ENCODE results near the gene APCDD1.

APCDD1 gene

DNA sequence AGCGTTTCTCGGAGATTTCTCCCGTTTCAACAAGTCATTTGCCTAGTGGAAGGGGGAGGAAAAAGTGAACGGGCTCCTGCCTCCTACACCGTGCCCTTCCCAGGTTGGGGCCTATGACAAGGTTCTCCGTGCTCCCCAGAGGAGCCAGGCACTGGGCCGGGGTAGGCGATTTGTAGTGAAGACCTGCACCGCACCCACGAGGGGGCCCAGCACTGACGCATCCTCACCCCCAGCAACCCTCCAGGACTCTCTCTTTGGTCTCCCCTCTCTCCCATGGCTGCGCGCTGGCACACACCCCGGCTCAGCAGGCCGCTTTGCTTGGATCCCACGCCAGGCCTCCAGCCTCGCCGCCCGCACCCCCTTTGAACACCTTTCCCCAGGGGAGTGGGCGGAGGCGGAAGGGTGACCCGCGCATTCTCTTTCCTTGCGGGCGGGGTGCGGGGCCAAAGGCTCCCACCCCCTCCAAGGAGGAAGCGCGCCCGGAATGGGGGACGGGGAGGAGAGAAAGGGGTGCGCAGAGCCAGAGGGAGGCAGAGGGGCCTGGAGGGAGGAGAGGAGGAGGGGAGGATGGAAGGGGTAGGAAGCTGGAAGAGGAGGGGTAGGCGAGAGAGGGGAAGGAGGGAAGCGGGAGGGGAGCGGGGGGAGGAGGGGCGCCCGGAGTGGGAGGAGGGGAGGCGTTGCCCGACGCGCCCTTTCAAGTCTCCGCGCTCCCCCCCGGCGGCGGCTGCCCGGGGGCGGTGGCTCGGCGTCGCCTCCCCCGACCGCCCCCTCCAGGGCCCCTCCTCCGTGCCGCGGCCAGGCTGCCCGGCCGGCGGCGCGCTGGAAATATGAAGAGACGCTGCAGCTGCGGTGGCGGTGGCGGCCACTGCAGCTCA, at the start of gene APCDD1:
TSS of gene APCDD1 (plus strand) at position 830 of the 875 bp plus-strand sequence. CDS start 347 bp downstream, outside the sequence.
- no peak for DNase-seq (ENCODE audit: low read depth)

GRCh38 chr18:10405014-10405493, 49.4 kb upstream of the APCDD1 start:
- no peak for DNase-seq (ENCODE audit: low read depth)

- no peak for DNase-seq (ENCODE audit: low read depth)
These were observed 48.4 kb upstream of the APCDD1 start for GRCh38 chr18:10405816-10406663.

GRCh38 chr18:10408131-10408530, 46.3 kb upstream of the APCDD1 start:
- no peak for DNase-seq (ENCODE audit: low read depth)

GRCh38 chr18:10409041-10409440, 45.4 kb upstream of the APCDD1 start:
- DNase-seq (ENCODE audit: low read depth), result no peak

GRCh38 chr18:10410472-10411308, 43.7 kb upstream of the APCDD1 start:
- no peak for DNase-seq (ENCODE audit: low read depth)

DNA sequence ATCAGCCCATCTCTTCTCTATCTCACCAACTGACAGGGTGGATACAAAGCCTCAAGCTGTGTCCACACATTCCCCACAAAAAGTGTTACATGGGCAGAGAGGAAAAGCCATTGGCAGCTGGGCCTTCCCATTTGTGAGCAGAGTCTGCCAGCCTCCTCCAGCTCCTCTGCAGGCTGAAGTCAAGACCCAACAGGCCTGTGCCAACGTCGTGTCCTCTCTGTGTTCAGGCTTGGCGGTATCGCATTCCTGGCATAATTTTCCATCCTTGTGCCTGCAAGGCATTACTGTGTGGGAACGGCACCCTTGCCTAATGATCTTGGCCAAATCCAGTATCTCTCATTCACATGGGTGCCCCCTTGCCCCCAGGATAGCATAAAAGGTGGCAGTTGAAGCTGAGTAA, 41.5 kb upstream of the APCDD1 start:
- no peak for DNase-seq (ENCODE audit: low read depth)

DNA sequence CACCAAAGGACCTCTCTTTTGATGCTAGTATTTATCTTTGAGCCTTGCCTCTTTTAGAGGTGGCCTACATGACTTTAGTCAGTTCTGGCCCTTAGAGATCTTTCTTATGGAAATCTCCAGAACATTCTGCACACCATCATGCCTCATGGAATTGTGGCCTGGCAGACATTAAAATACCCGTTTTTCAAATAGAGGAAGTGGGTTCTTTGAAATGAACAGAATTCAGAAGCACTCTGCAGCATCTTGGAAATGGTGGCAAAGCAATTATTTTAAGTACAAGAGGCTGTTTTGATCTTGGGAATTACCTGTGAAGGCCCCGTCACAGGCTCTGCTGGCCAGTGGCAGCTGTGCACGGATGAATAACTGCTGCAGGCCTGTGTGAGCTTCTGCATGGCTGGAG, 40.7 kb upstream of the APCDD1 start:
- DNase-seq (ENCODE audit: low read depth), result no peak

- no peak for DNase-seq (ENCODE audit: low read depth)
These were observed 40.1 kb upstream of the APCDD1 start for GRCh38 chr18:10414293-10414842.

DNA sequence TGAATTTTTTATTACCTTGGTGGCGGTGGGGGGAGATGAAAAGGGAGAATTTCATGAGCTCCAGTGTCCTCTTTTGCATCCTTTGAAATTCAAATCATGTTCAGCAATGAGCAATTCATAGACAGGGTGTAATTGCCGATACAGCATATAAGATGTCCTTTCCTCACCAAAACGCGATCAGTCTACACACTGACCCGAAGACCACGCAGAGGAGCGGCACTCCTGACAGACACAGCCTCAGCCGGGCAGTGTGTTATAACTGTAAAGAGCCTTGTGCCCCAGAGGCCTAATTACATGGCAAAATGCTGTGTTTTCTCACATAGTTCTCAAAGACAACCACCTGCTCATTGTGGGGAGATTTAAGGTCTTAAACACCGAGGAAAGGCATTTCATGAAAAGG, 38.4 kb upstream of the APCDD1 start:
- no peak for DNase-seq (ENCODE audit: low read depth)

GRCh38 chr18:10417191-10417590, 37.2 kb upstream of the APCDD1 start:
- no peak for DNase-seq (ENCODE audit: low read depth)

- no peak for DNase-seq (ENCODE audit: low read depth)
These were observed 36.8 kb upstream of the APCDD1 start for GRCh38 chr18:10417664-10418063.

DNA sequence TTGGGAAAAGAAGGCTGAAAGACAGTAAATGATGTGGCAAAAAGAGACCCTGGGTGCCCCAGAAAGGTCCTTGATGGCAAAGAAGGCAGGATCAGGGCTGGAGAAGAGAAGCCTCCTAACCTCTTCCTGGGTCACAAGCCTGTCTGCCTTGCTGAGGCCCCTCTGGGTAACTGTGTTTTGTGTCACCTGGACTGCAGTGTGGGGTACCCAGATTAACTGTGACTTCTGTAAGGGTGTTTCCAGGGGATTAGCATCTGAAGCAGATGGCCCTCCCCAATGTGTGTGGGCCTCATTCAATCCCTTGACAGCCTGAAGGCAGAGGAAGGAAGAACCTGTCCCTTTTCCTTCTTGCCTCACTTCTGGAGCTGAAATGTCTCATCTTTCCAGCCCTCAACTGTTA, 35.6 kb upstream of the APCDD1 start:
- no peak for DNase-seq (ENCODE audit: low read depth)

- no peak for DNase-seq (ENCODE audit: low read depth)
These were observed 34.9 kb upstream of the APCDD1 start for GRCh38 chr18:10419420-10420103.

GRCh38 chr18:10420561-10421352, 33.7 kb upstream of the APCDD1 start:
- DNase-seq (ENCODE audit: low read depth), result no peak

DNA sequence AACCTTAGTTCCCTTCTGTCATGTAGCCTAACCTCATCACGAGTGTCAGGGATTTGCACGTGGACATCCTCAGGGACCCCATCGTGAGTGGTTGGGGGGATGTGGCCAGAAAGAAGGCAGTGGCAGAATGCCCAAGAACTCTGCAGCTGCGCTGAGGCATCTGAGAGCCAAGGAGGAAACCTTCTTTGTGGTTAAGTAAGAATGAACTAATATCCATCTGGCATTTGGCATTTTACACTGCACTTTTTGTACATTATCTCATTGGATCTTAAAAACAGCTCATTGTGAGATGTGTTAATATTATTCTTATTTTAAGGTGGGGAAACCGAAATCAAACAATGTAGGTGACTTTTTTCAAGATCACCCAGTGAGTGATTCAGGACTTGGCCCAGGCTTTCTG, 32.6 kb upstream of the APCDD1 start:
- no peak for DNase-seq (ENCODE audit: low read depth)

DNA sequence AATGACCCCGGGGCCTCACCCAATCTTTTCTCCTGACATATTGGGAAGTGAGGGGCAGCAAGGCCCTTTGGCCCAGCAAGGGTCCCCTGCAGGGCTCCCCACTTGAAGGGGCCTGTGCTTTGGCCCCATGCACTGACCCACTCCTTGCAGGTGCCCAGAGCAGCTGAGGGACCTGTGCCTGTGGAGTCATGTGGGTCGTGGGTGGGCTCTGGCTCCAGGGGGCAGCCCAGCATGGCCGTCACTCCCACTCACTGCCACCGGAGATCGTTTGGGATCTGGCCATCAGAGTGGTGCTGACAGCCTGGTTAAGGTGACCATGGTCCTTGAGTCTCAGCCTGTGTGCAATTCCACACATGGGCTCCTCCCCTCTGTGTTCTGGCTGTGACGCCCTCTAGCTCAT, 31.7 kb upstream of the APCDD1 start:
- no peak for DNase-seq (ENCODE audit: low read depth)

DNA sequence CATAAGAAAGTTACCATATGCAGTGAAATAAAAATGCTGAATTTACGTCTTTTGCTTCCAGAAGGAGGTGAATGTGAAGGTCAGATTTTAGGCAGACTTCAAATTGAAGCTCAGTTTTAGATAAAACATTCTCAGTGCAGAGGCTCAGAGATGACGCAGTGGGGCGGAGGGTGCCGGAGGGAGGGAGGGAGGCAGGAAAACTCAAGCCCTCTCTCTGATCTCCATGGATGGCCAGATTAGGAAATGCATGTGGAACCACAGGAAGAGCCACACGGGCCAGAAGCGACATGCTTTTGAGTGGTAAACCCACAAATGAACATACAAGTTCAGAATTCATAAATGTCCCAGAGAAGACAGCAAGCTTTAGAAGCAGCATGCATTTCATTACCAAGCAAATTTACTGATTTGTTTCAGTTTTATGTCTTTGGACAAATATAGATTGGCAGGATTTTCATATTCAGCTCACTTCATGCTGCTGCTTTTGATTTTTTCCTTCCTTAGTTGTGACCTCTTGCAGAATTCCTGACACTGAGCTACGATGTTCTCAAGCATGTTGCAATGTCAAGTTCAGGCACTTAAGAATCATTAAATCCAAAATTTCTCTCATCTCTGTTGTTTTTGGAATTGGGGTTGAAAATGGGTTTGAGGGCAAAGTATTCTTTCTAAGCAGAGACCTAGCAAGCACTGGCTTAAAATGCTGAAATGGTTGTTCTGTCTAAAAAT, 29.7 kb upstream of the APCDD1 start:
- DNase-seq (ENCODE audit: low read depth), result no peak

GRCh38 chr18:10430677-10431076, 23.8 kb upstream of the APCDD1 start:
- DNase-seq (ENCODE audit: low read depth), result no peak

DNA sequence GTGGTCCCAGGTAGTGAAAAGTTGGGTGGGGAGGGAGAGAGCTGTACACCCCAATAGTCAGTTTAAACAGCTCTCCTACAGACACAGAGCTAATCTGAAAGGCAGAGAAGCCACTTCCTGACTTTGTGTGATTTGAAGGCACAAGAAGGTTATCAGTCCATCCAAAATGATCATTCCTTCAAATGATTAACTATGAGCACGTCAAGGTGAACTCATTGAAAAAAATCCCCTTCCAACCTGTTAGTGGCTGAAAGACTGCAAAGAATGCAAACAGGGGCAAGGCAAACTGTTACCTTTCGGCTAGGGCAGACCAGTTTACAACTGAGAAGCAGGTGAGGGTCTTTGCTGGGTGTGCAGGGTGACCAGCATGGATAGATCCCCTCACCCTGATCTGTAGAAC, 22.8 kb upstream of the APCDD1 start:
- no peak for DNase-seq (ENCODE audit: low read depth)
